Measurements from ENCODE around the gene METTL2A.
"Not testable (repeated sequence)": the region's sequence is repeated elsewhere in the genome, so short reads cannot be mapped to it uniquely, and the experiment has no call there.

The METTL2A gene

DNA sequence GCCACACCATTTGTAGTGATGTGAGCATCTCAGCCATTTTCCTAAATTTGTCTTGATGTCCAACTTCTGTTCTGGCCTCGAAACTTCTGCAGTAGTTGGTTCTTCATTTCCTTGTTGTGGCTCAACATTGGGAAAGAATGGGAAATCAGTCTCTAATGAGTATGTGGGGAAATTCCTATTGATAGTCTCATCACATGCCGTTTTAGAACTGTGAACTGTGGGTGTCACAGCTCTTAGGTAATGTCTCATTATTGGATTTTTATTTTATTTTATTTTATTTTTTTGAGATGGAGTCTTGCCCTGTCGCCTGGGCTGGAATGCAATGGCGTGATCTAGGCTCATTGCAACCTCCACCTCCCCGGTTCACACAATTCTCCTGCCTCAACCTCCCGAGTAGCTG, 17.5 kb downstream of the METTL2A start:
- H3K4me3 ChIP-seq (ENCODE audit: low read depth in 1 of 5, low read length in 5 of 5); H3K27me3 ChIP-seq (ENCODE audit: control insufficient read depth in 5 of 5, insufficient read depth in 4 of 5, low read length in 5 of 5); H3K9ac ChIP-seq (ENCODE audit: low read length in 5 of 5); H3K4me1 ChIP-seq (ENCODE audit: control insufficient read depth in 5 of 5, insufficient read depth in 5 of 5, low read length in 5 of 5); H3K27ac ChIP-seq (ENCODE audit: low read depth, low read length); H3K9me3 ChIP-seq (ENCODE audit: control insufficient read depth in 5 of 5, low read length in 5 of 5): not testable (repeated sequence)
- peaks cover 5 to 47% (median 36%) of the 10 kb centered on the region in 5 donors for H3K36me3 ChIP-seq (ENCODE audit: control insufficient read depth in 5 of 5, insufficient read depth in 5 of 5, low read length in 5 of 5)

DNA sequence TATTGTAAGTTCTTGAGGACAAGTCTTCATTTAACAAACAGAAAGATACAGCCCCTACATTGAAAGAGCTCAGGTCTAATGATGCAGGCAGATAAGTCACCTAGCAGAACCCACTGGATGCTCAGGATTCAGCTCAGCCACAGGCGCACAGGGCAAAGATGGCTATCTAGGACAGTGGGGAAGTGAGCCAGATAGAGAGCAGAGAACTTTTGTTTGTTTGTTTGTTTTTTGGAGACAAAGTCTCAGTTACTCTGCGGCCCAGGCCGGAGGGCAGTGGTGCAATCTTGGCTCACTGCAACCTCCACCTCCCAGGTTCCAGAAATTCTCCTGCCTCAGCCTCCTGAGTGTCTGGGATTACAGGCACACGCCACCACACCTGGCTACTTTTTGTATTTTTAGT, 20.4 kb downstream of the METTL2A start:
- Histone ChIP-seq H3K4me1 (ENCODE audit: control insufficient read depth in 5 of 5, insufficient read depth in 5 of 5, low read length in 5 of 5) (no peaks in the 10 kb centered on the region), H3K4me3 (ENCODE audit: low read depth in 1 of 5, low read length in 5 of 5) (no peak overlapping the region), H3K36me3 (ENCODE audit: control insufficient read depth in 5 of 5, insufficient read depth in 5 of 5, low read length in 5 of 5) (peaks cover 8 to 66% (median 55%) of the 10 kb centered on the region in 5 donors), H3K27ac (ENCODE audit: low read depth, low read length) (no peak overlapping the region), H3K27me3 (ENCODE audit: control insufficient read depth in 5 of 5, insufficient read depth in 4 of 5, low read length in 5 of 5) (no peaks in the 10 kb centered on the region), H3K9me3 (ENCODE audit: control insufficient read depth in 5 of 5, low read length in 5 of 5) (no peaks in the 10 kb centered on the region), H3K9ac (ENCODE audit: low read length in 5 of 5) (no peak overlapping the region)

DNA sequence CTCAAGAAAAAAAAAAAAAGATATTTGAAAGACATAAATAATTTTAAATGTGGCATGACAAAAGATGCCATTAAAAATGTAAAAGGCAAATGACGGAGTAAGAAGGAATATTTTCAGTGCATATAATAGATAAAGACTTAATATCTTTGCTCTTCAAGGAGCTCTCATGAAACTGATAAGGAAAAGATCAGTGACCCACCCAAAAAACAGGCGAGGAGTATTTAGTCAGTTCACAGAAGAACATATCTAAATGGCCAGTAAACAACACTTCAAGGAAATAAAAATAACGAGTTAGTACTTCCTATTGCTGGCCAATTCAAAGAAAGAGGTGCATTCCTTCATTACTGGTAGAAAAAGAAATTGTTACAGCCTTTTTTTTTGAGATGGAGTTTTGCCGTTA, 22.1 kb downstream of the METTL2A start:
- not testable (repeated sequence) for H3K4me3 ChIP-seq (ENCODE audit: low read depth in 1 of 5, low read length in 5 of 5); H3K4me1 ChIP-seq (ENCODE audit: control insufficient read depth in 5 of 5, insufficient read depth in 5 of 5, low read length in 5 of 5); H3K9me3 ChIP-seq (ENCODE audit: control insufficient read depth in 5 of 5, low read length in 5 of 5); H3K9ac ChIP-seq (ENCODE audit: low read length in 5 of 5); H3K27ac ChIP-seq (ENCODE audit: low read depth, low read length); H3K27me3 ChIP-seq (ENCODE audit: control insufficient read depth in 5 of 5, insufficient read depth in 4 of 5, low read length in 5 of 5)
- peaks cover 5 to 62% (median 51%) of the 10 kb centered on the region in 5 donors for H3K36me3 ChIP-seq (ENCODE audit: control insufficient read depth in 5 of 5, insufficient read depth in 5 of 5, low read length in 5 of 5)

DNA sequence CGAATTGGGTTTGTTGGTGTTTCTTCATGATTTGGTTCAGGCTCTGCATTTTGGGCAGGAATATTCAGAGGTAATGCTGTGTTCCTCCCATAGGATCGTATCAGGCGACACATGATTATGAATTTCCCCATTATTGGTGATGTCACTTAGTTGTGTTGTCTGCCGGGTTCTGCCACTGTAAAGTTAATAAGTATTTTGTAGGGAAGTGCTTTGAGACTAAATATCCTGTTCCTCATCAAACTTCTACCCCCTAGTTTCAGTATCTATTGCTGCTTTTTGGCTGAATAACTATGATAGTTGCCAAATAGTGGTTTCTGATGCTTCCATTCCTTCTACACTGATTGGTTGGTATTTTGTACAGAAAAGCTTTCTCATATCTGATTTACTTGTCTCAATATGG, 28.5 kb downstream of the METTL2A start:
- not testable (repeated sequence) for H3K4me1 ChIP-seq (ENCODE audit: control insufficient read depth in 5 of 5, insufficient read depth in 5 of 5, low read length in 5 of 5); H3K27me3 ChIP-seq (ENCODE audit: control insufficient read depth in 5 of 5, insufficient read depth in 4 of 5, low read length in 5 of 5); H3K4me3 ChIP-seq (ENCODE audit: low read depth in 1 of 5, low read length in 5 of 5); H3K9me3 ChIP-seq (ENCODE audit: control insufficient read depth in 5 of 5, low read length in 5 of 5); H3K9ac ChIP-seq (ENCODE audit: low read length in 5 of 5); H3K27ac ChIP-seq (ENCODE audit: low read depth, low read length)
- H3K36me3 ChIP-seq (ENCODE audit: control insufficient read depth in 5 of 5, insufficient read depth in 5 of 5, low read length in 5 of 5) = peaks cover 3 to 18% (median 15%) of the 10 kb centered on the region in 5 donors

DNA sequence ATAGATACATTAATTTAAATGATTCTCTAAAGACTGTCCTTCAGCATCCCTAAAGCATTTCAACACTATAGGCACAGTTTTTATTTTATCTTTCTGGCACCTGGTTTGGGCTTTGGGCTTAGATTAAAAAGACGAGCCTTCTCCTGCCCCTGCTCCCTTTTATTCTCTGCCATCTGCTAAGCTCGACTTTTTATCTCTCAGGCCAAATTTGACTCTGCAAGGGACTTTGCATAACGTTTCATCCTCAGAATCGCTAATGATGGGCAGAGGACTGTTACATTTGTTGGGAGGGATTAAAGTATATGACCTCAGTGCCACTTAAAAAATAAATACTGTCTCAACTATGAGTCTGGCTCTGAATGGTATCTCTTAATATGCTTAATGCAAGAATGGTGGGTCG, 29.3 kb downstream of the METTL2A start:
- not testable (repeated sequence) for H3K27ac ChIP-seq (ENCODE audit: low read depth, low read length); H3K4me3 ChIP-seq (ENCODE audit: low read depth in 1 of 5, low read length in 5 of 5); H3K36me3 ChIP-seq (ENCODE audit: control insufficient read depth in 5 of 5, insufficient read depth in 5 of 5, low read length in 5 of 5); H3K9me3 ChIP-seq (ENCODE audit: control insufficient read depth in 5 of 5, low read length in 5 of 5); H3K4me1 ChIP-seq (ENCODE audit: control insufficient read depth in 5 of 5, insufficient read depth in 5 of 5, low read length in 5 of 5); H3K9ac ChIP-seq (ENCODE audit: low read length in 5 of 5); H3K27me3 ChIP-seq (ENCODE audit: control insufficient read depth in 5 of 5, insufficient read depth in 4 of 5, low read length in 5 of 5)

DNA sequence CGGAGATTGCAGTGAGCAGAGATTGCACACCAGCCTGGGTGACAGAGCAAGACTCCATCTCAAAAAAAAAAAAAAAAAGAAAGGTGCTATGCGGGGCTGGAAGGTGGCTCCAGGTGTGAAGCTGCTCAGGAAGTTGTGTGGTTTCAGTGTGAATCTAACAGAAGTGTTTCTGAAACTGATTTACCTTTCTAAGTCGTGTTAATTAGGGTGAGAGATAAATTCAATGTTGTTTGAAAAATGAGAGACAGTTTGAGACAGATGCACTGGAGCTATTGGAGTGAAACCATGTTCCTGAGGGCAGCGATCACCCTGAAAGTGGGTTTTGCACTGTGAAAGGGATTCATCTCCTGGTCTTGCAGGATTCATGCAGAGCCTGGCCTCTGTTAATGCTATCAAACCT, 30.0 kb downstream of the METTL2A start:
- H3K27ac ChIP-seq (ENCODE audit: low read depth, low read length); H3K4me3 ChIP-seq (ENCODE audit: low read depth in 1 of 5, low read length in 5 of 5); H3K27me3 ChIP-seq (ENCODE audit: control insufficient read depth in 5 of 5, insufficient read depth in 4 of 5, low read length in 5 of 5); H3K9ac ChIP-seq (ENCODE audit: low read length in 5 of 5); H3K9me3 ChIP-seq (ENCODE audit: control insufficient read depth in 5 of 5, low read length in 5 of 5); H3K4me1 ChIP-seq (ENCODE audit: control insufficient read depth in 5 of 5, insufficient read depth in 5 of 5, low read length in 5 of 5); H3K36me3 ChIP-seq (ENCODE audit: control insufficient read depth in 5 of 5, insufficient read depth in 5 of 5, low read length in 5 of 5): not testable (repeated sequence)

DNA sequence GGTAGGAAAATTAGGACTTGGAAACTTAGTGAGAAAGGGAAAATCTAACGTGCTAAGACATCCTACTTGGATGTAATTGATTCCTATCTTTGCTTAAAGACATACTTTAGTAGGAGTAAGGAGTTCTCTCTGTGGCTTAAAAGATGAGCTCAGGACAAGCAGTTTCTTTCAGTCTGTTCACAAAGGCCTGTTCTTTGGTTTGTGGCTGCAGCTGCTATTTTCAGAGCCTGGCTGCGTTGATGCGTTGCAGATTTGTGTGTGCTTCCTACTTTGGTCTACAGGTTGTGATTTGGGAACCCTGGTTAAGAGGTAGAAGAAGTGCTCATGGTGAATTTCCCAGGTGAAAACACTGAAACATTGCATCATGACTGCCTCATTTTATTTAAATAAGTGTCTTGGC, 30.4 kb downstream of the METTL2A start:
- H3K4me1 ChIP-seq (ENCODE audit: control insufficient read depth in 5 of 5, insufficient read depth in 5 of 5, low read length in 5 of 5); H3K27me3 ChIP-seq (ENCODE audit: control insufficient read depth in 5 of 5, insufficient read depth in 4 of 5, low read length in 5 of 5); H3K27ac ChIP-seq (ENCODE audit: low read depth, low read length); H3K4me3 ChIP-seq (ENCODE audit: low read depth in 1 of 5, low read length in 5 of 5); H3K36me3 ChIP-seq (ENCODE audit: control insufficient read depth in 5 of 5, insufficient read depth in 5 of 5, low read length in 5 of 5); H3K9me3 ChIP-seq (ENCODE audit: control insufficient read depth in 5 of 5, low read length in 5 of 5); H3K9ac ChIP-seq (ENCODE audit: low read length in 5 of 5): not testable (repeated sequence)

DNA sequence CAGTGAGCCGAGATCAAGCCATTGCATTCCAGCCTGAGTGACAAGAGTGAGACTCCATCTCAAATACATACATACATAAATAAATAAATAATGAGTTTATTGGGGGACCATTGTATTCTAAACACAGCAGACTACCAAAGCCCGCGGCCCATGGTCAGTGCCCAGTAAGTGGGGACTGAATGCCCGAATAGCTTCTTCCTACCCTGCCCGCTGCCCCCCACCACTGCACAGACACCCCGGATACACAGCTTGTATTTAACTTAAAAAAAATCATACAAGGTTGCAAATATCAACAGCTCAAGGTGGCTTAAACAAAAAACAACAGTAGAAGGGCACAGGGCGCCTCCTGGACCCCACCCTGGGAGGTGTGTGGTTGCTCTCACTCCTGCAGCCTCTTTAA, 32.3 kb downstream of the METTL2A start:
- no peak overlapping the region for H3K9ac ChIP-seq (ENCODE audit: low read length in 5 of 5)
- H3K4me3 ChIP-seq (ENCODE audit: low read depth in 1 of 5, low read length in 5 of 5) = no peak overlapping the region
- no peak overlapping the region for H3K27ac ChIP-seq (ENCODE audit: low read depth, low read length)
- no peaks in the 10 kb centered on the region for H3K4me1 ChIP-seq (ENCODE audit: control insufficient read depth in 5 of 5, insufficient read depth in 5 of 5, low read length in 5 of 5)
- H3K36me3 ChIP-seq (ENCODE audit: control insufficient read depth in 5 of 5, insufficient read depth in 5 of 5, low read length in 5 of 5) = no peaks in the 10 kb centered on the region
- H3K9me3 ChIP-seq (ENCODE audit: control insufficient read depth in 5 of 5, low read length in 5 of 5) = no peaks in the 10 kb centered on the region
- H3K27me3 ChIP-seq (ENCODE audit: control insufficient read depth in 5 of 5, insufficient read depth in 4 of 5, low read length in 5 of 5) = no peaks in the 10 kb centered on the region

DNA sequence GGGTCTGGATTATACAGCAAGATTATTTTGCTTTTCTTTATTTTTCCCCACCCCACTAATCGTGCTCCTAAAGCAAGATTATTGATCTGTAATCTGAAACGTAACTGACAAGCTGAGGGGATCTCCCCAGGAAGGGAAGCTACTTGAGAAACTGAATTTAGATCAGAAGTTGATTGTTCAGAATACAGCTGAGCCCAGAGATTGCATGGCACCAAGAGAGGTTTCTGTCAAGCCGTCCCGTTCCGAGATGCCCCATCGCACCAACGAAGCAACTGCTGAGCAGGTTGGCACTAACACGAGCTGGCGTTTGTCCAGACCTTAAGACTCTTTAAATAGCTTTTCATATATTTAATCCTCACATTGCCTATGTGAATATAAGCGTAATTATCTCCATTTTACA, 34.8 kb downstream of the METTL2A start:
- H3K36me3 ChIP-seq (ENCODE audit: control insufficient read depth in 5 of 5, insufficient read depth in 5 of 5, low read length in 5 of 5); H3K27me3 ChIP-seq (ENCODE audit: control insufficient read depth in 5 of 5, insufficient read depth in 4 of 5, low read length in 5 of 5); H3K9me3 ChIP-seq (ENCODE audit: control insufficient read depth in 5 of 5, low read length in 5 of 5); H3K27ac ChIP-seq (ENCODE audit: low read depth, low read length); H3K4me1 ChIP-seq (ENCODE audit: control insufficient read depth in 5 of 5, insufficient read depth in 5 of 5, low read length in 5 of 5); H3K4me3 ChIP-seq (ENCODE audit: low read depth in 1 of 5, low read length in 5 of 5); H3K9ac ChIP-seq (ENCODE audit: low read length in 5 of 5): not testable (repeated sequence)

DNA sequence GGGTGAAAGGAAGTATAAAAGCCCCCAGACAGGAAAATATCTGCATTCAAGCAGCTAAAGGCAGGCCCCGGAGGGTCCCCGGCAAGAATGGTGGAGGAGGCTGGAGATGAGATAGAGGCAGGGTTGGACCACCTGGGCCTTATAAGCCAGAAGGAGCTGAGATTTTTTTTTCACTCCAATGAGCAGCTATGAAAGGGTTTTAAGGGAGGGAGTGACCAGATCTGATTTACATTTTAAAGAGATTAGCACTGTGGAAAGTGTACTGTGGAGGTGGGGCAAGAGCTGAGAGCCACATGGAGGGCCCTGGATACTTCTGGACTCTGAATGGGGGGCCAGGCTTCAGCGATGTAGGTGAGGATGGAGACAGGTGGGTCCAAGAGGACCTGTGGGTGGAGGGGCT, 40.7 kb downstream of the METTL2A start:
- not testable (repeated sequence) for H3K27me3 ChIP-seq (ENCODE audit: control insufficient read depth in 5 of 5, insufficient read depth in 4 of 5, low read length in 5 of 5); H3K27ac ChIP-seq (ENCODE audit: low read depth, low read length); H3K4me1 ChIP-seq (ENCODE audit: control insufficient read depth in 5 of 5, insufficient read depth in 5 of 5, low read length in 5 of 5); H3K9me3 ChIP-seq (ENCODE audit: control insufficient read depth in 5 of 5, low read length in 5 of 5); H3K9ac ChIP-seq (ENCODE audit: low read length in 5 of 5); H3K36me3 ChIP-seq (ENCODE audit: control insufficient read depth in 5 of 5, insufficient read depth in 5 of 5, low read length in 5 of 5); H3K4me3 ChIP-seq (ENCODE audit: low read depth in 1 of 5, low read length in 5 of 5)

DNA sequence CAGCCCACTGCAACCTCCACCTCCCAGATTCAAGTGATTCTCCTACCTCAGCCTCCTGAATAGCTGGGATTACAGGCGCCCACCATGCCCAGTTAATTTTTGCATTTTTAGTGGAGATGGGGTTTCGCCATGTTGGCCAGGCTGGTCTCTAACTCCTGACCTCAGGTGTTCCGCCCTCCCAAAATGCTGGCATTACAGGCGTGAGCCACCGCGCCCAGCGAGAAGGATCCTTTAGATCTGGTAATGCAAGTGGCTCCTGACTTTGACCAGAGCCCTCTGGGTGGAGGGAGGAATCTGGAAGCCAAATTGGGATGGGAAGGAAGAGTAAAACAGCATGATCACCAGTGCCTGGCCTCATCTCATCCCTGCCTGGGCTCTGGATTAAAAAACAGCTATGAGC, 41.6 kb downstream of the METTL2A start:
- not testable (repeated sequence) for H3K36me3 ChIP-seq (ENCODE audit: control insufficient read depth in 5 of 5, insufficient read depth in 5 of 5, low read length in 5 of 5); H3K4me1 ChIP-seq (ENCODE audit: control insufficient read depth in 5 of 5, insufficient read depth in 5 of 5, low read length in 5 of 5); H3K9me3 ChIP-seq (ENCODE audit: control insufficient read depth in 5 of 5, low read length in 5 of 5); H3K4me3 ChIP-seq (ENCODE audit: low read depth in 1 of 5, low read length in 5 of 5); H3K27me3 ChIP-seq (ENCODE audit: control insufficient read depth in 5 of 5, insufficient read depth in 4 of 5, low read length in 5 of 5); H3K27ac ChIP-seq (ENCODE audit: low read depth, low read length); H3K9ac ChIP-seq (ENCODE audit: low read length in 5 of 5)

Measured in subcutaneous abdominal adipose tissue (tissue), 5 donors.